GM21423 (cell line): ENCODE measurements around the gene GAB2.

Source experiments
- ATAC-seq: cut with Tn5 transposase; IDR thresholded peaks from one replicate; pipeline ENCODE4 v1.9.1; 2021; ENCODE audit warnings: mild to moderate bottlenecking, moderate library complexity; ENCODE audit not compliant: unreplicated experiment

GAB2 gene

DNA sequence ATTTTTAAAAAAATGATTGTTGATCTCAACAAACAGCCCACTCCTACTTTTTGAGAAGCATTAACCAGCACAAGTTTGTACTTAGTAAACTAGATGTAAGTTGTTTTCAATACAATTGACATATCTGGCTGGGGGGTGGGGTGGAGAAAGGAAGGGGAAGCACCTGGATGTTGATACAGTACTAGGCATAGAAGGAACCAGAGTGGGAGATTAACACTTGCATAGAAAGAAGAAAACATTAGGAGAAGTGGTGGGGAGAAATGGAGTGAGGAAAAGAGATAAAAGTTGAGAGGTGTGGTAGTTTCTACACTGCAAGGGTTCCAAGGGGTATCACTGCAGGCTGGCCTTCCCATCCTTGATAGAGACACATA is 10.6 kb upstream of the GAB2 start:
- no peak for ATAC-seq

- peak; percentile 36 for ATAC-seq
Observed at GRCh38 chr11:78427615-78428265, 10.1 kb upstream of the GAB2 start.

GRCh38 chr11:78426845-78427244 is 9.2 kb upstream of the GAB2 start:
- ATAC-seq: no peak

DNA sequence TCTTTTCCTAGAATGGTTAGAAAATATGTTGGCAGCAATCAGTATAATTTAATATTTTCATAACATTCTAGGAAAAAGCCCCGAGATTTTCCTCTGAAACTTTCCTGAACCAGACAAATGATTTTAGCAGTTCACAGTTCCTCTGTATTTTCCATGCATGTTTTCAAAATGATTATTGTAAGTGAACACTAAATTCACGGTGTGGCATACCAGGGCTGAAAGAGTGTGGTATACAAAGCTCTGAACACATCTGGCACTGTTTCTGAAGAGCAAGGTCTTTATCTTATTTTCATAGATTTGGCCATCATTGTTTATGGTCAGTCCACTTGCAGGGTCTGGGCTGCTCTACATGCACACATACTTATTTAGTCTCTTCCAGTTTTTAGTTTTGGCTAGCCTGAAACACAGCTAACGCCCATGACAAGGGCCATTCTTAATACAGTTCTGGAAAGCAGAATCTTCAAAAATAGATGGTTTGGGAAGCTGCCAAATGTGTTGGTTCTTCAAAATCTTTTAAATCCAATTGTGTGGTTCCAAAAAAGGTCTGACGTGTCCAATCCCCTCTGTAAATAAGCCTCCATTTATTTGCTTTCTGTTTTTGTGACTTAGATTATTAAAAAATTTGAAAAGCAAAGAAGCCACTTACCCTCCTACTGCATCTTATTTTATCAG is 7.9 kb upstream of the GAB2 start:
- no peak for ATAC-seq

- ATAC-seq: no peak
Observed at GRCh38 chr11:78424334-78425270, 7.0 kb upstream of the GAB2 start.

- ATAC-seq: no peak
Observed at GRCh38 chr11:78423241-78423640, 5.6 kb upstream of the GAB2 start.

DNA sequence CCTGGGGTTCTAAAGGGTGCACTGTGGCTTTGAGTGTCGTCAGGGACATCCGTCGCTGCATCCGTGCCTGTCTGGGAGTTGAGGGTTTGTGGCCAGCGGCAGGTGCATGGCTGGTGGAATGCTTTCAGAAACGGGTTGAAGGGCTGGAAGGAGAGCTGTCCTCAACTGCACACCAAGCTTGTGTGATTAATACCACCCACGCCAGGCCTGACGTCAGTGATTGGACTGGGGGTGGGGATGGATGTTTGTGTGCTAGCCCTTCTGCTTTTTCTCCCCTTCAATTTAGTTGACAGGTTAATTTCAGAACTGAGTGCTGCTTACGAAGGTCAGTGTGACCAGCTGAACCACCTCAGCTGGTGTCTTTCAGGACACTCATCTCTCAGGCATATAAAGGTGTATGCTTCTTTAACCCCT is 3.2 kb upstream of the GAB2 start:
- no peak for ATAC-seq

DNA sequence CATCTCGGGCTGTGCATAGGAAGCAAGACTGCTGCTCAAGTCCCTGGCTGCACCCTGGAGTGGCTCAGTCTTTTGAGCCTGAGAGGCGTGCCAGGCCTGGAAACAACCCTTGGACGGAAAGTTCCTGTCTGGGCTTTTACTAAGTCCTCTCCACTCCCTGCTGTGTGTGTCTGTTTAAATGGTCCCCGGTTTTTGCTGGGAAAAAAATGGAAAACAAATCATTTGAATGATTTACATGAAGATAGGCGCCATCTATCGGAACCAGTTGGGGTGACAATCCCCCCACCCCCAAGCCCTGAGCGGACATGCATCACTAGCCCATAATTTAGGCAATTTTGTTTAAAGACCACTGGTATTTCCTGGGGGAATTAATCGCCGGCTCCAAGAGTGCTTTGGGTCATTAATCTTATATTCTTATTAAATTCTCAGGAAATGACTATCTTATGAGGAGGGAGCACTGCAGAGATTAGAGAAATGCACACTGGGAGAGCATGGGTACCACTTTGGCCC is 2.7 kb upstream of the GAB2 start:
- ATAC-seq: no peak

DNA sequence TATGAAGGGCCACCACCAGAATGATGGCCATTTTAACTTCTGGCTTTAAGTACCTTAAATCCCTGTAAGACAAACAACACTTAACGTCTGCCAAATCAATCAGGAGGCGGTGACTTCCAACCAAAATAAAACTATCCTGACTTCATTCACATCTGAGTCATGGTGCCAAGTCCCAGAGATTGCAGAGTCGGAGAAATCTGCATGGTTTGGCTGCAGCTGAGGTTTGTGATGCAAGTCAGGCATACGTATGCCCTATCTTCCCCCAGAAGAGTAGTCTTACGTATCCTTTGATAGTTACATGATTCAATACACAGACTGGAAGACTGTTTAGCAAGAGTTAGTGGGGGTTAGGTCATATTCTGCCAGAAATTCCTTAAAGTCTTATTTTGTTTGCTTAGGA is 1.7 kb upstream of the GAB2 start:
- no peak for ATAC-seq

GRCh38 chr11:78418584-78419211 is 1.1 kb upstream of the GAB2 start:
- no peak for ATAC-seq

GRCh38 chr11:78417888-78418583 is 416 bp upstream of the GAB2 start:
- peak; percentile 46 for ATAC-seq

GRCh38 chr11:78416285-78417174 is 1.1 kb downstream of the GAB2 start:
- peak; percentile 40 for ATAC-seq

DNA sequence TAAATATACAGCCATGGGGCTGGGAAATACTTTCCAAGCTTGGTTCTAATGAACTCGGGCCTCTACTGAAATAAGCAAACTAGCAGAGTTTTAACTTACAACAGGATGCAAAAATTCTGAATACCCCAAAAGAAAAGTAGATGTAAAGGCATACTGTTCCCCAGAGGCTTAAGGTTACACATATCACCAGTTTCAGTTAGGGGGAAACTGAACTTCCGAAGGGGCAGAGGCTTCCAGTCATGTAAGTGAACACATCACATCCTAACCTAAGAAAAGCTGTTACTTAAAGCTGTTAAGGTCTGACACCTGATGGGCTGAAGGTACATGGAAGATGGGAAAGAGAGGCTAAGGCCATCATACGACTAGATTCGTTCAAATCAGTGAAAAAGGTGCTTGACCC is 2.3 kb downstream of the GAB2 start:
- no peak for ATAC-seq

- no peak for ATAC-seq
Observed at GRCh38 chr11:78414321-78415051, 3.1 kb downstream of the GAB2 start.

- no peak for ATAC-seq
Observed at GRCh38 chr11:78408619-78409018, 9.0 kb downstream of the GAB2 start.

GRCh38 chr11:78406568-78407196 is 10.9 kb downstream of the GAB2 start:
- no peak for ATAC-seq

- ATAC-seq: no peak
Observed at GRCh38 chr11:78405805-78406204, 11.8 kb downstream of the GAB2 start.

DNA sequence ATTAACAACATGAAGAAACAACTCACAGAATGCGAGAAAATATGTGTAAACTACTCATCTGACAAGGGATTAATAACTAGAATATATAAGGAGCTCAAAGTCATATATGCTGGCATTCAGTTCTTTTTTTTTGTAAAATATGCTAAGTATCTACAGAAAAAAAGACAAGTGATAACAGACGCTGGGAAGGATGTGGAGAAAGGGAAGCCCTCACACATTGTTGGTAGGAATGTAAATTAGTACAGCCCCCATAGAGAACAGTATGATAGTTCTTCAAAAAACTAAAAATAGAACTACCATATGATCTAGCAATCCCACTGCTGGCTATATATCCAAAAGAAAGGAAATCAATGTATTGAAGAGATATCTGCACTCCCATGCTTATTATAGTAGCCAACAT is 13.8 kb downstream of the GAB2 start:
- no peak for ATAC-seq
